H9 (cell line): ENCODE measurements around the gene ZMPSTE24. TPM values are rescaled to one million over a fixed set of nuclear protein-coding genes. Genes with fewer than 3 reads are reported as not detected.

Experiments used
- total RNA-seq: library from RNA; stranded (reverse); gene quantifications from 2 replicates; pipeline ENCODE4 v1.2.1, GENCODE V29; 2021

ZMPSTE24 gene
- total RNA-seq, 1 experiment from 2014 or later, result 47.6 TPM

Other genes starting within 250 kb of the ZMPSTE24 start
- 255 and 268 TPM in 2 replicates for gene CAP1, start 217.5 kb upstream of the ZMPSTE24 start, total RNA-seq
- gene PPT1, start 161.0 kb upstream of the ZMPSTE24 start, total RNA-seq, result 104 and 109 TPM in 2 replicates
- gene RLF, start 96.8 kb upstream of the ZMPSTE24 start, total RNA-seq, result 18.4 and 19.2 TPM in 2 replicates
- gene TMCO2, start 10.3 kb upstream of the ZMPSTE24 start, total RNA-seq, result not detected in 2 replicates
- 4.5 TPM in 2 replicates for gene COL9A2, start 59.0 kb downstream of the ZMPSTE24 start, total RNA-seq
- 8.2 and 8.7 TPM in 2 replicates for gene SMAP2, start 115.5 kb downstream of the ZMPSTE24 start, total RNA-seq
- gene ZFP69B, start 192.2 kb downstream of the ZMPSTE24 start, total RNA-seq, result 16.2 and 17.5 TPM in 2 replicates
- 6.8 and 7.6 TPM in 2 replicates for gene ZFP69, start 219.1 kb downstream of the ZMPSTE24 start, total RNA-seq